SH-SY5Y (cell line): ENCODE measurements around the gene HHIP.

Source experiments
- GATA2 ChIP-seq: IDR thresholded peaks from 2 replicates; pipeline ENCODE4 v1.6.1; 2011; ENCODE audit warnings: mild to moderate bottlenecking, low read depth, low read length
- GATA3 ChIP-seq: IDR thresholded peaks from 2 replicates; pipeline ENCODE4 v1.6.1; 2011; ENCODE audit warnings: low read depth, mild to moderate bottlenecking, low read length, moderate library complexity

- TF ChIP-seq GATA2 (no peak), GATA3 (no peak)
Observed at GRCh38 chr4:144716778-144717177, 70.8 kb downstream of the HHIP start.
